ENCODE results near the gene LRMDA.

The LRMDA gene

GRCh38 chr10:75925999-75926398 is 494.6 kb downstream of the LRMDA start:
- Mint-ChIP-seq H3K27me3 (ENCODE audit: low read depth) (peaks cover 62% of the 10 kb centered on the region), H3K27ac (no peak overlapping the region), H3K4me1 (peaks cover 10% of the 10 kb centered on the region), H3K9me3 (no peaks in the 10 kb centered on the region), H3K4me3 (no peak overlapping the region), H3K36me3 (ENCODE audit: low read depth) (no peaks in the 10 kb centered on the region)
- TF ChIP-seq, protein P1, sequence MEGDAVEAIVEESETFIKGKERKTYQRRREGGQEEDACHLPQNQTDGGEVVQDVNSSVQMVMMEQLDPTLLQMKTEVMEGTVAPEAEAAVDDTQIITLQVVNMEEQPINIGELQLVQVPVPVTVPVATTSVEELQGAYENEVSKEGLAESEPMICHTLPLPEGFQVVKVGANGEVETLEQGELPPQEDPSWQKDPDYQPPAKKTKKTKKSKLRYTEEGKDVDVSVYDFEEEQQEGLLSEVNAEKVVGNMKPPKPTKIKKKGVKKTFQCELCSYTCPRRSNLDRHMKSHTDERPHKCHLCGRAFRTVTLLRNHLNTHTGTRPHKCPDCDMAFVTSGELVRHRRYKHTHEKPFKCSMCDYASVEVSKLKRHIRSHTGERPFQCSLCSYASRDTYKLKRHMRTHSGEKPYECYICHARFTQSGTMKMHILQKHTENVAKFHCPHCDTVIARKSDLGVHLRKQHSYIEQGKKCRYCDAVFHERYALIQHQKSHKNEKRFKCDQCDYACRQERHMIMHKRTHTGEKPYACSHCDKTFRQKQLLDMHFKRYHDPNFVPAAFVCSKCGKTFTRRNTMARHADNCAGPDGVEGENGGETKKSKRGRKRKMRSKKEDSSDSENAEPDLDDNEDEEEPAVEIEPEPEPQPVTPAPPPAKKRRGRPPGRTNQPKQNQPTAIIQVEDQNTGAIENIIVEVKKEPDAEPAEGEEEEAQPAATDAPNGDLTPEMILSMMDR (IDR thresholded peaks at IDR 0.05; ENCODE audit: unreplicated experiment in 3 of 3), result no peak

- Mint-ChIP-seq H3K27me3 (ENCODE audit: low read depth) (peaks cover 63% of the 10 kb centered on the region), H3K9me3 (no peaks in the 10 kb centered on the region), H3K27ac (no peak overlapping the region), H3K4me3 (no peak overlapping the region), H3K36me3 (ENCODE audit: low read depth) (no peaks in the 10 kb centered on the region), H3K4me1 (peaks cover 10% of the 10 kb centered on the region)
- TF ChIP-seq, protein P1 (IDR thresholded peaks at IDR 0.05; ENCODE audit: unreplicated experiment in 3 of 3), result no peak
Observed at GRCh38 chr10:75926763-75927162, 495.3 kb downstream of the LRMDA start.

- no peak overlapping the region for H3K4me3 Mint-ChIP-seq
- no peak overlapping the region for H3K27ac Mint-ChIP-seq
- TF ChIP-seq, protein P1 (IDR thresholded peaks at IDR 0.05; ENCODE audit: unreplicated experiment in 3 of 3), result no peak
- no peaks in the 10 kb centered on the region for H3K9me3 Mint-ChIP-seq
- H3K36me3 Mint-ChIP-seq (ENCODE audit: low read depth), result no peaks in the 10 kb centered on the region
- H3K4me1 Mint-ChIP-seq, result peaks cover 10% of the 10 kb centered on the region
- peaks cover 67% of the 10 kb centered on the region for H3K27me3 Mint-ChIP-seq (ENCODE audit: low read depth)
Observed at GRCh38 chr10:75928231-75928630, 496.8 kb downstream of the LRMDA start.

DNA sequence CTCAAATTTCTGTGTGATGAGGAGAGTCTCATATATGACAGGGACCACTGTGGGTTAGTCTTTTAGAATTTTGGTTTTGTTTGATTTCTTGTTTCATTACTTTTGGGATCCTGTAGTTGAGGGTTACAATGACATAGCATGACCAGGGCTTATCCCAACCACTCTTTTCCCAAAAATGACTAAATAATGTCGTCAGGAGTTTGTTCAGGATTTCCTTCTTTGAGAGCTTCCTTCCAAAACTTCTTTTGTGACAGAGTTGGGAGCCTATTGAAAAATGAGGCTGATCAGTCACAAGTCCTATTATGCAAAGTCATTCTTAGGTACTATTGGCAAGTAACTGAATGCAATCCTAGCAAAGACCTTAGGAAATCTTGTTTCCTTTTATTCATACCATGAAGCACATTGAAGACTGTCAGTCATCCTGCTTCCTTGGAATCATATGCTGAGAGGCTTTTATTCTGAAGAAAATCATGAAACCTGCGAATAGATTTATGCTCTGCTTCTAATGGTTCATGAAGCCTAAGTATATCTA is 498.3 kb downstream of the LRMDA start:
- Mint-ChIP-seq H3K4me1 (peaks cover 4% of the 10 kb centered on the region), H3K4me3 (no peak overlapping the region), H3K27ac (no peak overlapping the region), H3K36me3 (ENCODE audit: low read depth) (no peaks in the 10 kb centered on the region), H3K27me3 (ENCODE audit: low read depth) (peaks cover 76% of the 10 kb centered on the region), H3K9me3 (no peaks in the 10 kb centered on the region)
- TF ChIP-seq, protein P1 (IDR thresholded peaks at IDR 0.05; ENCODE audit: unreplicated experiment in 3 of 3), result no peak

DNA sequence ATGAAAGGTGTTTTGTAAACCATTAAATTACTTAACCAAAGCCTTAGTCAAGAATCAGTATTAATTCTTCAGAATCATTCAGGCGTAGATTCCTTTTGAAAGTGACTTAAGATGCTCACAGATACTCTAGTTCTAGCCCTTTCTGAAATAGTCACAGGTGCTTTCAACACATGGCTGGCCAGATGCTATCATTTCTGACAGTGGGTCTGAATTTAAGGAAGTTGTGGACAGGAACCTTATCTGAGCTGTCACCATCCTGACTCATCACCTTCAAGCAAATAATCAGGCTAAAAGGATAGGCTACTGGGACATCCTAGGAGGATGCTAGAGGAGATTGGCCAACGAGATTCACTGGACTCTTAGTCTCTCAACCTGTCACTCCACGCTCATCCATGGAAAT is 501.5 kb downstream of the LRMDA start:
- no peak overlapping the region for H3K27ac Mint-ChIP-seq
- peaks cover 2% of the 10 kb centered on the region for H3K9me3 Mint-ChIP-seq
- no peaks in the 10 kb centered on the region for H3K4me1 Mint-ChIP-seq
- H3K36me3 Mint-ChIP-seq (ENCODE audit: low read depth), result no peaks in the 10 kb centered on the region
- H3K4me3 Mint-ChIP-seq, result no peak overlapping the region
- H3K27me3 Mint-ChIP-seq (ENCODE audit: low read depth), result peaks cover 70% of the 10 kb centered on the region
- TF ChIP-seq, protein P1 (IDR thresholded peaks at IDR 0.05; ENCODE audit: unreplicated experiment in 3 of 3), result no peak

DNA sequence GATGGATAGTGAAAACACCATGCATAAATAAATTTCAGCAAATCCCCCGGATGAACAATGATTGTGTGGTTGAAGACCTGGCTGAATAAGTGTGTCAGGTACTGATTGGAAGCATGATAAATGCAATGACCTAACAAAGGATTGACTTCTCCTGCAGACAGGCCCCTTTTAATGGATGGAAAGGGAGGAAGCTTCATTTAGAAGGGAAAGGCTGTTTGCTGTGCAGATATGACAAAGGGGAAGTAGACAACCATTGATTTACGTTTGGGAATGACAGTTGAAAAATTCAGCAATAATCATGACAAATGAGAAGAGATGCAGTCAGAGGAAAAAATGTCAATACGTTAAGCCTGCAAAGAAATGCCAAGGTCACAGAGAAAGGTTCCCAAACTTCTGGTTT is 503.8 kb downstream of the LRMDA start:
- H3K4me3 Mint-ChIP-seq, result no peak overlapping the region
- TF ChIP-seq, protein P1 (IDR thresholded peaks at IDR 0.05; ENCODE audit: unreplicated experiment in 3 of 3), result no peak
- peaks cover 2% of the 10 kb centered on the region for H3K9me3 Mint-ChIP-seq
- no peaks in the 10 kb centered on the region for H3K4me1 Mint-ChIP-seq
- H3K36me3 Mint-ChIP-seq (ENCODE audit: low read depth), result no peaks in the 10 kb centered on the region
- no peak overlapping the region for H3K27ac Mint-ChIP-seq
- peaks cover 65% of the 10 kb centered on the region for H3K27me3 Mint-ChIP-seq (ENCODE audit: low read depth)
